IPS-NIHi7 (cell line): Measurements from ENCODE around the gene FBXL15.
A peak's percentile ranks its signal among the peaks of the same experiment; 100 is the strongest.

Experiments
- DNase-seq: peaks from one replicate; pipeline ENCODE4 v3.0.0; 2012; ENCODE audit warnings: mixed read lengths; ENCODE audit errors: extremely low spot score

FBXL15 gene

DNA sequence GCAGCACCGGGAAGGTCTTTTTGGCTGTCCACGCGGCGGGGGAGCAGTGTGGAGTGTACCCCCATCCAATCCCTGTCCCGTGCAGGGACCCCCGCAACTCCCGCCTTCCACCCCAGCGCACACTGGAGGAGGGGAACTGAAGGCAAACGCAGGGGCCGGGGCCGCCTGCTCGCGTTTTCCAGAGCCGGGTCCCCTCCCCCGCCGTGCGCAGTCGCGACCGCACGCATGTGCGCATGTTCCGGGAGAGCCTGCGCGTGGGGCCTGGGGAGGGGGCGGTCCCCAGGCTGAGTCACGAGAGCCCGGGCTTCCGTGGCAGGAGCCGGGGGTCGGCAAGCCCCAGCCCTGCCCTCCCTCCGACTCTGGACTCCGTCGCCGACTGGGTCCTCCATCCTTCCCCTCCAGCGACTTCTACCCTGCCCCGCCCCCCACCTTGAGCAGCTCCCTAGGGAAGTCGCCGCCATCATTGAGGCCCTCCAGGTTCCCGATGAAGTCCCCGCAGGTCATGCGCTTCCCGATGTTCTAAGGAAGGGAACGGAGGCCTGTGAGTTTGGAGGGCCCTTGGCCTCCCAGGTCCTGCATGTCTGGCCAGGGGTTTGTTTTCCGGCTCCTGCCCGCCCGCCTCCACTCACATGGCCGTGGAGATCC lies 10.1 kb upstream of the FBXL15 start:
- peak; percentile 54 for DNase-seq

DNA sequence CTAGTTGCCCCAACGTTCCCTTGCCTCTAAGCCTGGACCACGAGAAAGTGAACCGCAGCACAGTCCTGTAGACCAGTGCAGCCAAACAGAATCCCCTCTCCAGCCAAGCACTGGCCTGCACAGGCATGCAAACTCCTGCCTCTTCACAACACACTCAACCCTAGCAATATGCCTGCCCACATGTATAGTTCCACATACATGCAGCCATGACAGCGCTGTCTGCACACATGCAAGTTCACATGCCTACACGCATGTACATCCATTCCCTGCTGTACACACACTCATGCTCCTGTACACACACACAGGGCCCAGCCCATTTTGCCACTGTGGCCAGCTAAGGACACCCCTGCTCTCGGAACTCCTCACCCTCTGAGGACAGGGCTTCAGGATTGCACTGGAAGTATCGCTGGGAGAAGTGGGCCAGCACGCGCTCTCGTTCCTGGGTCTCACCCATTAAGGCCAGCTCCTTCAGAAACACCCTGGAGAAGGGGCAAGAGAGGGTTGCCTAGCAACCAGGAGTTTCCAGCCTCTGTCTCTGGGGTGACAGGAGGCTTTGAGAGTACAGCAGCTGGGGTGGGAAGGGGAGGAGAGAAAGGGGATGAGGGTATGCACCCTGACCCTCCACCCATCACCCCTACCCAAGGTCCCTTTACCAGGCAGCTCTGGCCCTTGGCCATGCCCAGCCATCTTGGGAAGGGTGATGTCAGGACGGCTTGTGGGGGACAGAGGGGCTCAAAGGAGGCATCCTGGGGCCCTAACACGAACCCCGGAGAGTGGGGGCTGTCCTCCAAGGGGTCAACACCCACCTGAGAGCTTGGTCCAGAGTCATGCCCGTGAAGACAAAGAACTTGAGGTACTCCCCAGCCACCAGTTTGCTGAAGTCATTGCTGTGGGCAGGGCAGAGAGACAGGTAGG lies 9.0 kb upstream of the FBXL15 start:
- DNase-seq, result no peak

GRCh38 chr10:102412293-102412692 lies 8.3 kb upstream of the FBXL15 start:
- no peak for DNase-seq

DNA sequence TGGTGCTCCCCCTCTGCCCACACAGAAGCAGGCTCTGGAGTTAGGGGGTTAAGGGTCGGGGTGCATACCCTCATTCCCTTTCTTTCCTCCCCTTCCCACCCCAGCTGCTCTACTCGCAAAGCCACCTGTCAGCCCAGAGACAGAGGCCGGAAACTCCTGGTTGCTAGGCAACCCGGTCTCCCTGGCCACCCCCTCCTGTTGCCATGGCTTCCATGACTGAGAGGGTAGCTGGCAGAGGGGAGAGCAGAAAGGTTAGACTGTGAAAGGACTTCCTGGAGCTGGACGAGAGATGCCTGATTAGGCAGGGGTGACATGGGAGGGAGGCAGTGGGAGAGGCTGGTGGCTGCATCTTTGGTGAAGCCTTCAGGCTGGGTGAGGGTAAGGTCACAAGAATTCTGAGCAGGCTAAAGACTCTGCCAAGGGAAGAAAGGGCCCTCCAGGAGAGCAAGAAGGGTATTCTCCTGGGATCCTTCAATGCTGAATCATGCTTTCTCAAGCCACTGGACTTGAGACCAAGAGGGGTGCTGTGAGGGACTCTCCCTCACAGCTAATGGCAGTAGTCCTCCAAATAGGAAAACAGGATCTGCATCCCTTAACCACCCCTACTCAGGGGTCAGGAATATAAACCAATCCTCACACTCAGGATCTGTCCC lies 7.5 kb upstream of the FBXL15 start:
- DNase-seq, result peak; percentile 70

DNA sequence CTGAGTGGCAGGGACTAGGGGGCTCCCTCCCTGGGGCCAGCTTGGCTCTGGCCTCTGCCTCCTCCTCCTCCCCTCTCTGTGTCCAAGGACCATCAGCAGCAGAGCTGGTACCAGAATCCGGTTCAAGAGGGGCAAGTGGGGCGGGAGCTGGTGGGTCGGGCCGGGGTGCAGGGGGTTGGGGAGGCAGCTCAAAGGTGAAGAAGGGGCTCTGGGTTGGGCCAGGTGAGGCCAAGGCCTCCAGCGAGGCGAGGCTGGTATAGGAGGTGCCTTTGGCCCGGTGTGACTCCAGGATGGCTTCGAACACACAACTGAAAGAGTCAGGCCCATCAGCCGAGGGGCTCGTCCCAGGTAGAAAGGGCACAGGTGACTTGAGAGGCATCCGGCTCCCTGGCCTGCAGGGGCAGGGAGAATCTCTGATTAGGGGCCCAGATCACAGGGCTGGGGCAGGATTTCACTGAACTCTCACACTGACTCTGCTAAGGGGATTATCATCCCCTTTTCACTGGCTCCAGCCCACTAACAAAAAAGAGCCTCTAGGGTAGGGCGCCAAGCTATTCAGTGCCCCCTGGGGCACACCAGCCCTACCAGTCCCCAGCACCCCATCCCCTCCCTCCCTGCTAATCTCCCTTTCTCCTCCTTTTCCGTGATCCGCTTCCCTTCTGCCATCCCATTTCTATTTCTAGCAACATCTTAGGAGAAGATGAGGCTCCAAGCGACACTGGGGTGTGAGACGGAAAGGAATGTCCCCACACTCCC lies 6.7 kb upstream of the FBXL15 start:
- no peak for DNase-seq

DNA sequence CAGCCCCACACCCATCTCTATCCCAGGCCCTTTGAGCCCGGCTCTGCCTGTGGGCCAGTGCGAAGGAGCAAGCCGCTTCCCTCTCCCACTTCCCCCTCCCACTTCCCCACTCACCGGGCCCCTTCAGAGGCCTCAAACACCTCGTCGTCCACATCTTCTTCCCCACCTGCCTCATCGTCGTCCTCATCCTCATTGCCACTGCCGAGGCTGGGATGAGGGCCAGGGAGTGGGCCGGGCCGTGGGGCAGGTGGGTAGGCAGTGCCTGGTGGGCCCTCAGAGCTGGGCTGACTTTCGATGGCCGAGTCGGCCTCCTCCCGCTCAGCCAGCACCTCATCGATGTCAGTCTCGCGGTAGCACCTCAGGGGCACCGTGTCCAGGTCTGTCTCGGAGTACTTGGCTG lies 5.9 kb upstream of the FBXL15 start:
- DNase-seq, result no peak

- no peak for DNase-seq
Observed at GRCh38 chr10:102416283-102416682, 4.4 kb upstream of the FBXL15 start.

DNA sequence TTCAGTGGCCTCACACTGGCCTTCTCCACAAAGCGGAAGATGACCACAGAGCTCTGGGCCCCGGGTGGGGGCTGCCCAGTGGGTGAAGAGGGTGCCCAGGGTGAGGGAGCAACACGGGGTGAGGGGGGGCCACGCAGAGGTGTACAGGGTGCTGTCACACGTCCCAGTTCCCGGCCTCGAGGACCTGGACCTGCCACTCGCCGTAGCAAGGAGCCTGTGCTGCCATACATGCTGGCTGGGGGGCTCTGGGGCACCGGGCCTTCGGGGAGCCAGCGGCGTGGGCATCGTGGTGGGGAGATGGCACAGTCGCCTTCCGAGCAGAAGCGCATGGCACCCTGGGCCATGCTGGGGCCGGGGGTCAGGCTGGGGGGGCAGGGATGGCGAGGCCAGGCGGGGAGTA lies 3.9 kb upstream of the FBXL15 start:
- DNase-seq, result no peak

DNA sequence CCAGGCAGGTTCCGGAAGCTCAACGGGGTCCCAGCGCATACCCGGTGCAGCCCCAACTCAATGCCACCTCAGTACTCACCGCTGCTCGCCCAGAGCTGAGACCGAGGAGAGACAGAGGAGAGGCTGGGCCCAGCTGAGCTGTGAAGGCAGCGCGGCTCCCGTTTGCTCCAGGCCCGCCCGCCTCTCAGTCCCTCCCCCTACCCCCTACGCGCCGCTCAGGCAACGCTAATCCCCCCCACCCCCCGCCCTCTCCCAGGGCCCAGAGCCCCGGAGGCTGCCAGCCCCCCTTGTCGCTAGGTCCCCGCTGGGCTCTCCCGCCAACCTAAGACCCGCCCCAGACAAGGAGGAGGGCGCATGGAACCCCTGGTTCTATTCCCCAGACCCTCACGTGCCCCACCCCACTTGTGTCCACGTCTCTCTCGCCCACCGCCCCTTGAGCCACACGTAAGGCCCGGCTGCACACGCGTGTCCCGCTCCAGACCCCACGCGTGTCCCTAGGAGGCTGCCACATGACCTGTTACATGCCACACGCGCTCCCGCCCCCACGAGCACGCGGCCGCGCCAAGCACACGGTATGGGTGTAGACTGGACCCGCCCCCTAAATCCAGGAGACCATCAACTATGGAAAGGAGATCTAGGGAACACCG lies 1.9 kb upstream of the FBXL15 start, which contains the start of gene PSD:
Gene PSD, minus strand, starts transcription at position 164 of the 647 bp plus-strand sequence. CDS start 1,747 bp downstream, outside the sequence.
- peak; percentile 69 for DNase-seq

DNA sequence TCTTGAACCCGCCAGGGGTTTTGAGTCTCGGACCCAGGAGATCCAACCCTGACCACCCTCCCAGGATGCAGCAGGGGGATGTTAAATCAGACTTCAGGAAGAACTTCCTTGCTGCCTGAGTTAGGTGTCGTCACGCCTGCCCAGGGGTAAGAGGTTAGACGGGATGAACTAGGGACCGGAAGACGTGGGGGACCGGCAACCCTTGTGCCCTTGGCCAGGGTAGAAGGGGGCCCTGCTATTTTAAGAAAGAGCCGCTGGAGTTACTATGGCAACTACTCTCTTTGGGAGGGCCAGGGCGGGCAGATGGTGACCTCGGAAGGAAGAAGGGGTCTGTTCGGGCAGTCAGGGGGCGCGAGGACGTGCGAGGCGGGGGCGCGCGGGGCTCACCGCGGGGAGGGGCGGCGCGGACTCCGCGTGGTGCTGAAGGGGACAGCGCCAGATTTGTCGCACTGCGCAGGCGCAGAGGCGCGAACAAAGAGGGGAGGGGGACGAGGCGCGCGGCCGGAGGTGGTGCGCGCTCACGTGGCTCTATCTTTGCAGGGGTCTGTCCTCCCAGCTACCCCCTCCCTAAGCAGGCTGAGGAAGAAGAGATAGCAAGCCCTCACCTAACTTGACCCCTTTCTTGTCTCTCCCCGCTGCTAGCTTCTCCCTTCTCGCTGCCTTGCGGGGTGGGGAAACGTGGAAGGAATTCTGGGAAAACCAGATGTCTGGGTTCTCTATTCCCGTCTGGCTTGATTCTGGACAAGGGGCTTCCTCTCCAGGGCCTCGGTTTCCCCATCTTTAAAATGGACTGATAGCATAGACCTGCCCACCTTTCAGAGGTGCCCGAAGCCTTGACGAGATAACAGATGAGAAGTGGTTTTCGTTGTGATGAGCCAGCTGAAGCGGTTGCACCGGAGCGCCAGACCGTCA lies 1.1 kb upstream of the FBXL15 start:
- peak; percentile 81 for DNase-seq

DNA sequence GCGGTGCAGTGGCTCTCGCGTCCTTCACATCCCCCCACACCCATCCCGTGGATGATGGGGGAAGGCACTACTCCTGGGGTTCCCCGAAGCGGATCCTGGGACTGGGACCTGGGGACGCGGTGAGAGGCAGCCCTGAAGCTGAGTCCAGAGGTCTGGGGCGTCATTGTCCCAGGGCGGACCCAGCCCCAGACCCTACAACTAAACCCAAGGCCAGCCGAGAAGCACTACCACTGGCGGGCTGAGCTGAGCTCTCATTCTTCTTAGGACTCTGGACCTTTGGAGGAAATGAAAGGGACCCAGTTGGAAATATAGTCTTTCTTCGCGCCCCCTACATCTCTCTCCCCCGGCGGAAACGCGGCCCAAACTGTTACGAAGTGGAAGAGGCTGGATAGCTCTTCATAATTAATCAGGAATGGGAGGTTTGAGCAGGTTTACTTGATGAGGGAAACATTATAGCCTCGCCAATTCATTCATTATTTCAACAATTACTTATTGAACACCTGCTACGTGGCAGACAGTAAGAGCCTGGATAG lies 389 bp upstream of the FBXL15 start:
- DNase-seq, result no peak

- no peak for DNase-seq
Observed at GRCh38 chr10:102421507-102421756, 796 bp downstream of the FBXL15 start.

- DNase-seq, result no peak
Observed at GRCh38 chr10:102421757-102422512, 1.3 kb downstream of the FBXL15 start.

DNA sequence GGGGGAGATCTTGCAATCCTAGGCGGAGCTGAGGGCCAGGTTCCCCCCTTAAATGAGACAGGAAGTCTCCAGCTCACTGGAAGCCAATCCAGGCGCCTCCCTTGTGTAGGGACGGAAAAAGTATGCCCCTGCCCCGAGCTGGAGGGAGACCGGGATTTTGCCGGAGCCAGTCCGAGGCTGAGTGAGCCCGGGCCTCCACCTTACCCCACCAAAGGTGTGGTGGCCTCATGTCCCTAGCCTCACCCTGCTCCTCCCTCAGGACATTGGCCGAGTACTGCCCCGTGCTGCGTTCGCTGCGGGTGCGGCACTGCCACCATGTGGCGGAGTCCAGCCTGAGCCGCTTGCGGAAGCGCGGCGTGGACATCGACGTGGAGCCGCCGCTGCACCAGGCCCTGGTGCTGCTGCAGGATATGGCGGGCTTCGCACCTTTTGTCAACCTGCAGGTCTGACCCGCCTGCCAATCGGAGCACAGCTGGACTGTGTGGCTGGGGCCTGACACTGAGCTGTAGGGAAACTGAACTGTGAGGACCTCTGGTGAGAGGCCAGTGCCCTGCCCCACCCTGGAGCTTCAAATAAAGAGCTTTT lies 2.0 kb downstream of the FBXL15 start:
- peak; percentile 77 for DNase-seq

- no peak for DNase-seq
Observed at GRCh38 chr10:102423372-102423968, 2.8 kb downstream of the FBXL15 start.

DNA sequence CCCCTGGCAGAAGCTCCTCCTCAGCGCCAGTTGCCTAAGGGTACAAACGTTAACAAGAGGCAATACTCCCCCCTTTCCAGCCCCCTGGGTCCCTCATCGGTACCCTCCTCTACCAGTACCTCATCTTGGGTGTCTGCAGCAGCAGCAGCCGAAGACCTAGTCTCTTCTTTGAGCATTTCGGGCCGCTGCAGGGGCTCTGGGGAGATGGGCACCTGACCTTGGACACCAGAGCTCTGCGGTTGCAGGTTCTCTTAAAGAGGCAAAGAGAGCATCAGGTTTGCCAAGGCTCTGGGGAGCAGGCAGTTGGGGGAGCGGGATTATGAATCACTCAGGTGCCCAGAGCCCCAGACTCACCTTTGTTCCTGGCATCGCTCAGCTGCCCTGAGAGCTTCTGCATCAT lies 3.5 kb downstream of the FBXL15 start:
- DNase-seq, result no peak

GRCh38 chr10:102424916-102425315 lies 4.3 kb downstream of the FBXL15 start:
- no peak for DNase-seq

DNA sequence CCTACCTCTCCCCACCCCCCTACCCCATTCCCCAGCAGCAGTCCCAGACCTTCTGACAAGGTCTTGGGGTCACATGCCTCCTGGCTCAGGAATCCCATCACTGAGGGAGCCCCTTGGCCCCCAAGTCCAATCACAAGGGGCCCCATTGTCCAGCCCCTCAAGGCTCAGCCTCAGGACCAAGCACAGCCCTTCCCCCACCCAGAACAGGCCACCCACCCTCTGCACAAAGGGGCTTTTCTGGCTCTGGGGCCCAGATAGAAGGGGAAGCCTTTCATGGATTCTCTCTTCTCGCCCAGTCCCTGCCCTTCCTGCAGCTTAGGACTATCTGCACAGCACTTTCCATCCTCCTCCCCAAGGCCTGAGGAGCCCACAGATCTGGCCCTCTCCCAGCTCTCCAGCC lies 4.8 kb downstream of the FBXL15 start:
- DNase-seq, result no peak

GRCh38 chr10:102426803-102427287 lies 6.2 kb downstream of the FBXL15 start:
- no peak for DNase-seq
